NCI-H510A treated with DMSO at 0.1 percent for 48 hours (cell line): ENCODE data around the gene HJV.

ENCODE experiments used
- DNase-seq: peaks from one replicate; lab custom pipeline; 2025; lab: John Stamatoyannopoulos, UW

HJV gene

DNA sequence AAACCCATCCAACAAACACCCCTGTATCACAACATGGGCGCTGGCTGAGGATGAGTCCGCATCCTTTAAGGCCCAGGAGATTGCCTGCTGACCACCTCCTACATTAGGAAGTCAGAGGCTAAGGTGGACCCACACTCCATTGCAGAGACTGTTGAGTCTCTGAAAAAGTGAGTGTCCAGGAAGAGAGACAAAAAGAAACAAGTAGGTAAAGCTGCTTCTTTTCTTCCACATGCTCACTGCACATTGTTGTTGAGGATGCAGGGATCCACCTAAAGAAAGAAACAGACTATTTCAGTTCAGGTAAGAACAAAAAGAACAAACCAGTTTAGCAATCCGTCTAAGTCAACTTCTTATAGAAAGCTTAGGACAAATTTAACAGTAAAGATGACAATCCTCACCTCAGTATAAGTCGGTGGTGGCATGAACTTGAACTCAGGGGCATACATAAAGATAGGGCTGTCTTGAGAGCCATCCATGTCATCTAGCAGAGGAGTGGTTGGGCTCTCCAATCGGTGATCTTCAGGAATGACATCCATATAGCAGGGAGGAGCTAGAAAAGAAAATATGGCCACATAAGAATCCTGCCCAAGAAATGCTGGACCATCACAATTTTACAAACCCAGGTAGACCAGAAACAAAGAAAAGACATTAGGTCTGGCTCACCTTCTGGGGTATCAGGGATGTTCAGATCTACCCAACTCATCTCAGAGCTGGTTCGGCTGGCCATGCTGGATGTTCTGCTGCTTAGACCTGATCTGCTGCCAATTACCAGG is 27.7 kb downstream of the HJV start:
- DNase-seq, result no peak

DNA sequence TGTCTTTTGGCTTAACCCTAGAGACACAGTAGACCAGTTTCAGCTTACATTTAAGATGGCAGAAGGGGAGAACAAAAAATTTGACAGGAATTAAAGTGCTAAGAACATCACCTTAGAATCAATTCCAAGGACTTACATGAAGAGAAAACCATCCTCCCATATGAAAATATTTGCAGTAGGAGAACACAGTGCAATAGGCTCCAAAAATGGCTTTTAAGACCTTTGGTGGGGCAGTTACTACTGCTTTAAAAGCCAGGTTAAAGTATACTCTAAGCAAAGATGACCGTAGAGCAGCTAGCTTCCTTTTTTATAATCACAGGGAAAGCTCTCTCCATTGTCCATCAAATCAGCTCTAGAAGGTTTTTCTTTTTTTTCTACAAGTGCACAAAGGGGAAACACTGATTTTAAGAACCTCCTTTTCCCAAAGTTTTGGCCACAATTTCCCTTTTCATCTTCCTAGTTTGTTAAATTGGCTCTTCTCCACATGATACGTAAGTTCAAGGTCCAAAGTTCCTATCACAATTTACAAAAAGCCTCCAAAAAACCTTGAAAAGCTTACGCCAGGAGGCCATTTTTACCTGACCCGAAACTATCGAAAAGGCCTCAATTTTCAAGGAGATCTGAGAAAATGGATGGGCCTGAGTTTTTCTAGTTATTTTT is 28.4 kb downstream of the HJV start:
- no peak for DNase-seq

GRCh38 chr1:145992502-145992936 is 29.0 kb downstream of the HJV start:
- no peak for DNase-seq

GRCh38 chr1:145991735-145992412 is 29.7 kb downstream of the HJV start:
- DNase-seq, result no peak

DNA sequence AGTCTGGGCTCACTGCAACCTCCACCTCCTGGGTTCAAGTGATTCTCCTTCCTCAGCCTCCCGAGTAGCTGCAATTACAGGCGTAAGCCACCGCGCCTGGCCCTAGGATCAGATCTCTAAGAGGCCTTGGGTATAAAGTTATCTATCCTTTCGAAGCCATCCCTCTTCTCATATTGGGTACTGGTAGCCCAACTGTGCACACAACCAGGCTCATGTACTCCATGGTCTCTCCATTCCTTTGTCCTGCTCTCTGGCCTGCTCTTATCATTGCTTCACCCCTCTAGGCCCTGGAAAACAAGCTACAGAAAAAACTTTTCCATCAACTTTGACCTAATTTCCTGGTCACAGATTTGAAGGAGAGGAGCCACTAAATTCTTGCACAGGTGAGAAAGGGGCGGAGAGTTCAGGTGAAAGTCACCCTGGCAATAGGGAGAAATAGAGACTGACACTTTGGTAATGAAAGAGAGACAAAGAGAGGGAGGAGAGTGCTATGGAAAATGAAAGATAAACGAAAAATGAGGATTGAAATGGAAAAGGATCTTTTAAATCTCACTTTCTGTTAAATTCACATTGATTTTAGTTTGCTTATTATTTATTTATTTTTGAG is 31.2 kb downstream of the HJV start:
- no peak for DNase-seq

DNA sequence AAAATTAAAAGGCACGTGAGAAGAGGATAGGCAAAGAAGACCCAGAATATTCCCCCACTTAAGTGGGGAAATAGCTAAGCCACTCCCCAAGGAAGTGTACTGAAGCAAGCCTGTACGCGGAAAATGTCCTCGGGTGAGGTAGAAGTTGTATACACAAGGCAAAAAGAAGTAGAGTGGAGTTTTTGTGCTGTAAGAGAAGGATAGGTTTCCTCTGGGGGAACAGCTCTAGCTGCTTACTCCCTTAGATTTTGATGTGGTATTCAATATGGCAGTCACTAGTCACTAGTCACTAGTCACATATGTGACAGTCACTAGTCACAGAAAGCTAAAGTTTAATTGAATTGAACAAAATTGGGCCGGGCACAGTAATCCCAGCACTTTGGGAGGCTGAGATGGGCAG is 32.8 kb downstream of the HJV start:
- no peak for DNase-seq

- no peak for DNase-seq
Observed at GRCh38 chr1:145987926-145988325, 33.6 kb downstream of the HJV start.

DNA sequence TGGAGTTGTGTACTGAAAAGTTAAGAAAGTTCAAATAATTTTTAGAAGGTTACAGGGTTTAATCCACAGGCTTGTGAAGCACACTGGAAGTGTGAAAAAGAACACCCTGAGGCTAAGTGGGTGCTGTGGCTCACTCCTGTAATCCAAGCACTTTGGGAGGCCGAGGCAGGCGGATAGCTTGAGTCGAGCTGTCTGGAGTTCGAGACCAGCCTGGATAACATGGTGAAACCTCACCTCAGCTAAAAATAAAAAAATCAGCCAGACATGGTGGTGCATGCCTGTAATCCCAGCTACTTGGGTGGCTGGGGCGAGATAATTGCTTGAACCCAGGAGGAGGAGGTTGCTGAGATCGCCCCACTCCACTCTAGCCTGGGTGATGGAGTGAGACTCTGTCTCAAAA is 35.0 kb downstream of the HJV start:
- DNase-seq, result no peak

GRCh38 chr1:145985502-145986439 is 35.8 kb downstream of the HJV start:
- DNase-seq, result peak; percentile 86

DNA sequence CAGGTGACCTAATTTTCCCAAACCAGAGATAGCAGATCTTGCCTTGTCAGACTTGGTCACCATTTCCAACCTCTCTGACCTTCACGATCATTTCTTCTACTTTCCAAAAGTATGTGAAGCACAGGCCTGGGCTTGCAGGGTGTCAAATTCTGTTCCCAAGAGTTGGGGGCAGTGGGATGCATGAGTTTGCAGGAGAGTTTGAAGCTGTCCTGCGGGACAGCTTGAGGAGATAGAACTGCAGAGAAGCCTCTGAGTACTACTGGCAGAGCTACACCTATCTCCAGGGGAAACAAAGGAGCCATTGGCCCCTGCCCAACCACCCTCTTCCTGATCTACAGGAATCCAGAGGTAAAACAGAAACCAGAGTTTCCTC is 36.4 kb downstream of the HJV start:
- no peak for DNase-seq

DNA sequence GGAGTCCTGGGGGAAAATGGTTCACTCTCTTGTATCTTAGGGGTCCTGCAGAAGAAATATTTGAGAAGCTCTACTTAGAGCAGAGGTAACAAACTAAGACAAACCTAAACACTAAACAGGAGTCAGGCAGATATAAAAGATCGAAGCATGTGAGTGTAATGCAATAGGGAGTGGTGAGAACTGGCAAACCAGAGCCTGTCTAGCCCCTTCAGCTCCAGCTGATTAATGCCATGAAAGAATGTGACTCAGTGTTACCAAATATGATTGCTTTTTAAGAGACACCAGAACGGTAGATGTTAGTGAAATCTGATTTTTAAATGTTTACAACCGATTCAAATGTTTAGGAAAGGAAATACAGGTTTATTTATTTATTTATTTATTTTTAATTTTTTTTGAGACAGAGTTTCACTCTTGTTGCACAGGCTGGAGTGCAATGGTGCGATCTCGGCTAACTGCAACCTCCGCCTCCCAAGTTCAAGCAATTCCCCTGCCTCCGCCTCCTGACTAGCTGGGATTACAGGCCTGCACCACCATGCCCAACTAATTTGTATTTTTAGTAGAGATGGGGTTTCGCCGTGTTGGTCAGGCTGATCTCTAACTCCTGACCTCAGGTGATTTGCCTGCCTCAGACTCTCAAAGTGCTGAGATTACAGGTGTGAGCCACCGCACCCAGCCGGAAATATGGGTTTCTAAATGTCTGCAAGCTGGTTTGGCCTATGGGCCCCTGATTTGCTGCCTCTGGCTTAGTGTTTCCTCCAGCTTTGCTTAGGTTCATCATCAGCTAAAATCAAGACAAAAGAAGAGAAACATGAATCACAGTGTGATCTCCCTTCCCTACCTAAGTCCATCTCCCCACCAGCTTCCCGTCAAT is 37.3 kb downstream of the HJV start:
- DNase-seq, result no peak

DNA sequence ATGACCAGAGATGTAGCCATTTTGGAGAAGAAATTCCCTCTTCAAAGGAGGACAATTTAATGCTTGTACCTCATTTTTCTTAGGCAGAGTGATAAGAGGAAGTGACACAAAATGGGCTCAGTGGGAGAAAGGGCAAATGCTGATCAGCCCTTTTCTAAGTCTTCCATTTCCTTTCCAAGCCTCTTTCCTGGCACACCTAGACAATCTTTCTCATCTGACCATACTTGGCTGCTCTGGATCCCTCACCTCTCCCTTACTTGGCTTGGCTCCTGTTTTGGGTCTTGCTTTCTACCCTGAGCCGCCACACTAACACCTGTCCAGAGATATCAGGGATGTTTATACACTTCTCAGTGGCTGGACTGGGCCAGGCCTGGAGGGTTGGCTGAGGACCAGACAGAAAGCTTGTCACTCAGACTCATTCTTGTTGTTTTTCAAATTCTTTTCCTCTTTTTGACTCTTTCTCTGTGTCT is 38.3 kb downstream of the HJV start:
- no peak for DNase-seq

DNA sequence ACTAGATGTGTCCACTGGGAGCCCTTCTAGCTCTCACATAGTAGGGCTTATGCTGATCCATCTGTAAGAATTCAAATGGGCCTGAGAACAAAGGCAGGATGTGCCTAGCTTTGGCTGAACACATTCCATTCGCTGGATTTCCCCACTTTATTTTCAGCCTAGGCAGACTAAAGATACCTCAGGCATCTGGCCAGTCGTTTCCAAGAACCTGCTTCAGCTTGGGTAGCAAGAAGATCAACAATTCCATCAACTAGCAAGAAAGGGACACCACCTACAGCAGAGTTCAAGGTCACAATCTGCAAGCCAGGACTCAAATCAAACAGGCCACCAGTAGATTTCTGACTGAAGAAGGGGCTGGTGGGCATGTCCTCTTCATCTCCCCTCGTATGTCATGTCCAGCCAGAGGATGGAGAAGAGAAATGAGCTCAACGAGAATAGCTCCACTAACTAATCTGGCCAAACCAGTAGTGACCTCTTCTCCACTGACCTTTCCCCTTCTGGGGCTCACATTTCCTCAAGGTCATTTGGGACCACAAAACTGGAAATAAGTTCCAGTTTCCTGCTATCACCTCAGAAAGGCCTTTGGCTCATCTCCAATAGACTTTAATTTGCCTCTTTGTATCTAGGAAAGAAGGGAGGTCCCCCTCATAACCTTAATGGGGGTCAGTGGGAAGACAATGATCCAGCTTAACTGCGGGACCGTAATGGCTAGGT is 39.4 kb downstream of the HJV start:
- no peak for DNase-seq

DNA sequence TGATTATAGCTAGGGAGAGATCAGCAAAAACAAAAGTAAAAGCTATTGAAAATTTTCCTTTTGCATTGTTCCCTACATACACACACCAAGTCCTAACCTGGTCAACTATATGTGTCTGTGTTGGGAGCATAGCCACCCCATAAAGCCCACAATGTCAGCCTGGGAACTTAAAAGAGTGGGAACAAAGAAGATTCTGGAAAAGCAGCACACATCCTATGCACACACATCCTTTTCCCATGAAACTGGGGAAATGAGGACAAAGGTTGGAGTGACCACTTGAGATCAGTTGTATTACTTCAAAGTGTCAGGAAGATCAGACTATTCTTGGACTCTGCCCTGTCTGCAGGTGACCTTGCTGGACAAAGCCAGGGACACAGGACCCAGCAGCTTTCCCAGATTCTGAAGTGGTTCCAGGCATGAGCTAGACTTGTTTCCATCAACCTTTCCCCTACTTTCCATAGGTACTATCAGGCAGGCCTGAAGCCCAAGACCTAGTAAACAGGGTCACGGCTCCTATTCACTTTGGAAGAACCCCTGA is 41.0 kb downstream of the HJV start:
- DNase-seq, result no peak

DNA sequence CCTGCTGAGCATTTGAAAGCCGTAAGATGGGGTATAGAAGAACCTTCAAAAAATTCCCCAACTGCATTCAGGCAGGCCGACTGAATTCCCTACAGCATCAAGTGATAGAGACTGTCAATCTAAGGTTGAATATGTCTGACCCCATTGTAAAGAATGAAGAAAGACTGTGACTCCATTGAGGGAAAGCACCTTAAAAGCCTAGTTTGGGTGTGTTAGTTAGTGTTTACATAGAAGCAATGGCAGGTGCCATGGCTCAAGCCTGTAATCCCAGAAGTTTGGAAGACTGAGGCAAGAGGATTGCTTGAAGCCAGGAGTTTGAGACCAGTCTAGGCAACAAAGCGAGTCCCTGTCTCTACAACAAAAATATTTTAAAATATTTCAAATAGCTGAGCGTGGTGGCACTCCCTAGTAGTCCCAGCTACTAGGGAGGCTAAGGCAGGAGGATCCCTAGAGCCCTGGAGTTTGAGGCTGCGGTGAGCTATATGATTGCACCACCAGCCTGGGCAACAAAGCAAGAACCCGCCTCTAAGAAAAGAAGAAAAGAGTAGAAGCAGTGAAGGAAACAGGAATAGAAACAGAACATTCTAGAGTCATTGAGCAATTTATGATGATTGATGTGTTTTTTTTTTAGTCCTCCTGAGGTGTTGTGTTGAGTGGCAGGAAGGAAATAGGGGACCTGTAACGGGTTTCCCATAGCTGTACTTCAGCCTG is 41.6 kb downstream of the HJV start:
- DNase-seq, result no peak

GRCh38 chr1:145978854-145979745 is 42.4 kb downstream of the HJV start:
- peak; percentile 96 for DNase-seq

DNA sequence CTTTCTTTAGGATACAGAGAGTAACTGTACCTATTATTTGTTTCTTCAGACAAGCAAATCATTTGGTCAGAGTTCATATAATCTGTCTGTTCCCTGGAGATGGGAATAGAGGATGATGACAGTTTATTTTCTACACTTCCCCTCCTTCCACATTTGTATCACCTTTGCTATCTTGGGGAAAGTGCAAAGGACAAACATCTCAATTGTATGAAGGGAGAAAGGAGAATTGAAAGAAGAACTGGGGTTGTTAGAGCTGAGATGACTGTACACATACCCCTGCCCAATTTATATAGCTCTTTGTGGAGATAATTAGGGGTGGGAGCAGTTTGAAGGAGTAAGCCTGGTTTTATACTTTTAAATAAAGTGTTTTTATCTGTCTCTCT is 43.1 kb downstream of the HJV start:
- DNase-seq, result no peak
